ENCODE data around the gene REM2.
"Not testable (repeated sequence)": the region's sequence is repeated elsewhere in the genome, so short reads cannot be mapped to it uniquely, and the experiment has no call there.

GRCh38 chr14:22852178-22852577 is 30.8 kb upstream of the REM2 start:
- not testable (repeated sequence) for TF ChIP-seq CTCF (IDR thresholded peaks at IDR 0.05 in 8 of 11, conservative IDR thresholded peaks at IDR 0.05 in 3 of 11); POLR2AphosphoS5 (IDR thresholded peaks at IDR 0.05)
